ENCODE results near the gene GHR. TPM values are rescaled to one million over a fixed set of nuclear protein-coding genes. Genes with fewer than 3 reads are reported as not detected.
"Not testable (repeated sequence)": the region's sequence is repeated elsewhere in the genome, so short reads cannot be mapped to it uniquely, and the experiment has no call there.

Gene GHR
- total RNA-seq, 2 experiments from 2014 or later = not detected

DNA sequence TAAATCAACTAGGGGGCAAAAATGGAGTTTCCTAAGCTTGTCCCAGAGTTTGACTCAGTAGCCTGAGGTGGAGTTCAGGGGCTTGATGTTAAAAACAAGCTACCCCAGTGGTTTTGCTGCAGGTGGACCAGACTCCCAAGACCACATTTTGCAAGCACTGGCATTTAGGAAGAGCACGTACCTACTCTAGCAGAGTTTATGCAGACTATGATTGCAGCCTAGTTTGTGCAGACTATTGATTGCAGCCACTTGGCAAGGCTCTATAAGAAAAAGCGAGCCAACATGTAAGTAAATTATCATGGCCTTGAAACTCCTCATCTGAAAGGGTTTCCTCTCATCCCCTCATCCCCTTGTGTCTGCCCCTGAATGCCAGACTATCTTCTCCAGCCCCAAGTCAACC, 231.4 kb downstream of the GHR start:
- ChIA-PET POLR2A (interaction anchor here (0.5 kb wide), 1 partner anchor 171 kb away, joined by 3 read pairs; no protein-coding TSS in a partner anchor), CTCF (ENCODE audit: unreplicated experiment) (no interaction called here)
- Histone ChIP-seq H3K9me2 (ENCODE audit: insufficient read depth, low read length) (no peaks in the 10 kb centered on the region), H3K4me1 (ENCODE audit: insufficient read depth, low read length, poor library complexity, severe bottlenecking) (no peaks in the 10 kb centered on the region), H3K4me3 (ENCODE audit: low read depth, low read length, poor library complexity, severe bottlenecking) (no peak overlapping the region), H2AFZ (ENCODE audit: low read length) (no peak overlapping the region), H3K4me2 (ENCODE audit: low read length) (no peak overlapping the region), H3K79me2 (ENCODE audit: insufficient read depth, low read depth, low read length) (no peaks in the 10 kb centered on the region), H3K27ac (ENCODE audit: low read depth, low read length, poor library complexity, severe bottlenecking) (no peak overlapping the region), H3K9me3 (ENCODE audit: low read length) (no peaks in the 10 kb centered on the region), H4K20me1 (ENCODE audit: insufficient read depth, low read length) (no peaks in the 10 kb centered on the region), H3K36me3 (ENCODE audit: insufficient read depth, low read length) (no peaks in the 10 kb centered on the region)
- intact Hi-C loops (cut with micrococcal nuclease; ENCODE audit: unreplicated experiment) = no loop called here
- no peak for DNase-seq (ENCODE audit: low spot score)
- TF ChIP-seq EZH2phosphoT487 (IDR thresholded peaks at IDR 0.05; ENCODE audit: borderline replicate concordance, low read depth, low read length) = no peak
- BruUV-seq (replicated peaks) = no TSS peak

GRCh38 chr5:42655982-42656650, 232.9 kb downstream of the GHR start:
- Histone ChIP-seq H4K20me1 (ENCODE audit: insufficient read depth, low read length) (no peaks in the 10 kb centered on the region), H3K36me3 (ENCODE audit: insufficient read depth, low read length) (no peaks in the 10 kb centered on the region), H3K9me3 (ENCODE audit: low read length) (no peaks in the 10 kb centered on the region), H3K27ac (ENCODE audit: low read depth, low read length, poor library complexity, severe bottlenecking) (no peak overlapping the region), H3K4me2 (ENCODE audit: low read length) (peak overlapping the region; percentile 37; the same call in 1 of the 2 replicates), H3K4me1 (ENCODE audit: insufficient read depth, low read length, poor library complexity, severe bottlenecking) (no peaks in the 10 kb centered on the region), H2AFZ (ENCODE audit: low read length) (peak overlapping the region; percentile 35; the same call in 1 of the 2 replicates), H3K9me2 (ENCODE audit: insufficient read depth, low read length) (no peaks in the 10 kb centered on the region), H3K79me2 (ENCODE audit: insufficient read depth, low read depth, low read length) (no peaks in the 10 kb centered on the region), H3K4me3 (ENCODE audit: low read depth, low read length, poor library complexity, severe bottlenecking) (no peak overlapping the region)
- DNase-seq (ENCODE audit: low spot score) = no peak
- no TSS peak for BruUV-seq (replicated peaks)
- CTCF ChIA-PET (ENCODE audit: unreplicated experiment) = no interaction called here
- intact Hi-C loops (cut with micrococcal nuclease; ENCODE audit: unreplicated experiment) = no loop called here
- POLR2A ChIA-PET = interaction anchor here (0.6 to 0.8 kb wide), 2 partner anchors 24 to 1478 kb away, joined by 3 to 4 read pairs; no protein-coding TSS in a partner anchor
- TF ChIP-seq EZH2phosphoT487 (IDR thresholded peaks at IDR 0.05; ENCODE audit: borderline replicate concordance, low read depth, low read length) = no peak
- TF ChIP-seq, protein P1, sequence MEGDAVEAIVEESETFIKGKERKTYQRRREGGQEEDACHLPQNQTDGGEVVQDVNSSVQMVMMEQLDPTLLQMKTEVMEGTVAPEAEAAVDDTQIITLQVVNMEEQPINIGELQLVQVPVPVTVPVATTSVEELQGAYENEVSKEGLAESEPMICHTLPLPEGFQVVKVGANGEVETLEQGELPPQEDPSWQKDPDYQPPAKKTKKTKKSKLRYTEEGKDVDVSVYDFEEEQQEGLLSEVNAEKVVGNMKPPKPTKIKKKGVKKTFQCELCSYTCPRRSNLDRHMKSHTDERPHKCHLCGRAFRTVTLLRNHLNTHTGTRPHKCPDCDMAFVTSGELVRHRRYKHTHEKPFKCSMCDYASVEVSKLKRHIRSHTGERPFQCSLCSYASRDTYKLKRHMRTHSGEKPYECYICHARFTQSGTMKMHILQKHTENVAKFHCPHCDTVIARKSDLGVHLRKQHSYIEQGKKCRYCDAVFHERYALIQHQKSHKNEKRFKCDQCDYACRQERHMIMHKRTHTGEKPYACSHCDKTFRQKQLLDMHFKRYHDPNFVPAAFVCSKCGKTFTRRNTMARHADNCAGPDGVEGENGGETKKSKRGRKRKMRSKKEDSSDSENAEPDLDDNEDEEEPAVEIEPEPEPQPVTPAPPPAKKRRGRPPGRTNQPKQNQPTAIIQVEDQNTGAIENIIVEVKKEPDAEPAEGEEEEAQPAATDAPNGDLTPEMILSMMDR (conservative IDR thresholded peaks at IDR 0.05; ENCODE audit: low read length) = no peak

DNA sequence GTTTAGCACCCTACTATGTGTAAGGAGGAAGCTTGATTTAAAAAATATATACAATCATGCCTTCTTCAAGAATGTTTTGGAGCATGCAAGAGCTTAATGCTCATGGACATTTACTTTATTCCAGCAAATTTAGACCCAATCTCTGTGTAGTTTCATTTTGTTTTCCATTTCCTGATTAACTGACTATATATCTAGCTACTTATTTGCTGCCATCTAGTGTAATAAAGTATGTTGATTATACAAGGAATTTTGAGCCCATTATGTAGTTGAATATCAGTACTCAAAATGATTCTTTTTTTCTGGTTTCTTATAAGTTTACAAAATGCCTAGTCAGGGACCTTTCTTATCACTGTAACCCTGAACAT, 233.4 kb downstream of the GHR start:
- H3K36me3 ChIP-seq (ENCODE audit: insufficient read depth, low read length) = no peaks in the 10 kb centered on the region
- H3K9me2 ChIP-seq (ENCODE audit: insufficient read depth, low read length) = no peaks in the 10 kb centered on the region
- no peaks in the 10 kb centered on the region for H3K79me2 ChIP-seq (ENCODE audit: insufficient read depth, low read depth, low read length)
- H2AFZ ChIP-seq (ENCODE audit: low read length) = peak overlapping the region; percentile 35; the same call in 1 of the 2 replicates
- no peak for TF ChIP-seq EZH2phosphoT487 (IDR thresholded peaks at IDR 0.05; ENCODE audit: borderline replicate concordance, low read depth, low read length)
- TF ChIP-seq, protein P1 (conservative IDR thresholded peaks at IDR 0.05; ENCODE audit: low read length) = peak; percentile 64
- peak overlapping the region; percentile 37; the same call in 1 of the 2 replicates for H3K4me2 ChIP-seq (ENCODE audit: low read length)
- H3K4me1 ChIP-seq (ENCODE audit: insufficient read depth, low read length, poor library complexity, severe bottlenecking) = no peaks in the 10 kb centered on the region
- H3K9me3 ChIP-seq (ENCODE audit: low read length) = no peaks in the 10 kb centered on the region
- DNase-seq (ENCODE audit: low spot score) = peak; percentile 24
- H3K4me3 ChIP-seq (ENCODE audit: low read depth, low read length, poor library complexity, severe bottlenecking) = no peak overlapping the region
- no peak overlapping the region for H3K27ac ChIP-seq (ENCODE audit: low read depth, low read length, poor library complexity, severe bottlenecking)
- CTCF ChIA-PET (ENCODE audit: unreplicated experiment) = no interaction called here
- POLR2A ChIA-PET = interaction anchor here (0.6 to 0.8 kb wide), 2 partner anchors 25 to 66 kb away, joined by 3 read pairs; no protein-coding TSS in a partner anchor
- no peaks in the 10 kb centered on the region for H4K20me1 ChIP-seq (ENCODE audit: insufficient read depth, low read length)
- intact Hi-C loops (cut with micrococcal nuclease; ENCODE audit: unreplicated experiment) = no loop called here
- BruUV-seq (replicated peaks) = no TSS peak

DNA sequence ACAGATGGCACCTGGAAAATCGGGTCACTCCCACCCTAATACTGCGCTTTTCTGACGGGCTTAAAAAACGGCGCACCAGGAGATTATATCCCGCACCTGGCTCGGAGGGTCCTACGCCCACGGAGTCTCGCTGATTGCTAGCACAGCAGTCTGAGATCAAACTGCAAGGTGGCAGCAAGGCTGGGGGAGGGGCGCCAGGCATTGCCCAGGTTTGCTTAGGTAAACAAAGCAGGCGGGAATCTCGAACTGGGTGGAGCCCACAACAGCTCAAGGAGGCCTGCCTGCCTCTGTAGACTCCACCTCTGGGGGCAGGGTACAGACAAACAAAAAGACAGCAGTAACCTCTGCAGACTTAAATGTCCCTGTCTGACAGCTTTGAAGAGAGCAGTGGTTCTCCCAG, 236.6 kb downstream of the GHR start:
- H3K36me3 ChIP-seq (ENCODE audit: insufficient read depth, low read length); H3K4me2 ChIP-seq (ENCODE audit: low read length); DNase-seq (ENCODE audit: low spot score); BruUV-seq (replicated peaks); H3K9me2 ChIP-seq (ENCODE audit: insufficient read depth, low read length); H2AFZ ChIP-seq (ENCODE audit: low read length); POLR2A ChIA-PET; H3K4me1 ChIP-seq (ENCODE audit: insufficient read depth, low read length, poor library complexity, severe bottlenecking); H3K27ac ChIP-seq (ENCODE audit: low read depth, low read length, poor library complexity, severe bottlenecking); intact Hi-C loops (cut with micrococcal nuclease; ENCODE audit: unreplicated experiment); H3K79me2 ChIP-seq (ENCODE audit: insufficient read depth, low read depth, low read length); CTCF ChIA-PET (ENCODE audit: unreplicated experiment); H3K4me3 ChIP-seq (ENCODE audit: low read depth, low read length, poor library complexity, severe bottlenecking); H4K20me1 ChIP-seq (ENCODE audit: insufficient read depth, low read length); H3K9me3 ChIP-seq (ENCODE audit: low read length): not testable (repeated sequence)
